HG02981 (cell line): ENCODE measurements around the gene RHOG.

ENCODE experiments used
- ATAC-seq: cut with Tn5 transposase; IDR thresholded peaks from one replicate; pipeline ENCODE4 v1.9.1; 2021; ENCODE audit warnings: mild to moderate bottlenecking, moderate library complexity; ENCODE audit not compliant: unreplicated experiment

The RHOG gene

DNA sequence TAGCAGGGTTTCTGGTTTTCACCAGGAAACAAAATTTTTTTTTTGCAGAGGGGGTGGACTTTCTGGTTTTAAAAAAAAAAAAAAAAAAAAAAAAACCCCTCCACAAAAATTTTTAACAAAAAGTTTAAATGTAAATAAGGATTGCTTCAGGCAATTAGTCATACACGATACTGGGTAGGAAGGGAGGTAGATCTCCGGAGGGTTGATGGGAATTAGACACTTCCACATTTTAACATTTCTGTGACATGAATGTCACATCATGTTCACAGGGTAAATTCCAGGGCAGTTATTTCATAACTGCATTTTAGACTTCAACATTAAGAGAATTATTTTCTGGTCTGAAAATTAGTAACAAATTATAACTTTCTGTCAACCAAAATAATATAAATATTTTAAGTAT is 59.3 kb downstream of the RHOG start:
- ATAC-seq, result no peak
